Measurements from ENCODE around the gene ZNF710. TPM values are rescaled to one million over a fixed set of nuclear protein-coding genes. Genes with fewer than 3 reads are reported as not detected.

ZNF710 gene
- total and polyA plus RNA-seq, 2 of the 8 experiments (the other 6 are each of a cell fraction or from before 2014, with no cell fraction given): 10.5 to 24.0 TPM

GRCh38 chr15:90086868-90087268 lies 85.7 kb downstream of the ZNF710 start:
- H4K8ac ChIP-seq (ENCODE audit: extremely low read depth, insufficient read depth, low read length): no peak overlapping the region
- H3K56ac ChIP-seq (replicated peaks; ENCODE audit: insufficient read length, low read depth, low read length): no peak overlapping the region
- no peak overlapping the region for H2BK20ac ChIP-seq (ENCODE audit: low read length)
- DNase-seq (ENCODE audit: low read depth in 1 of 2, low spot score in 2 of 2) (peak in 1 of 2 experiments; percentile 75), FAIRE-seq (no peak)
- no peak overlapping the region for H3K14ac ChIP-seq (ENCODE audit: insufficient read length)
- H2BK15ac ChIP-seq (ENCODE audit: low read length): no peak overlapping the region
- no peaks in the 10 kb centered on the region for H3K79me2 ChIP-seq (ENCODE audit: control insufficient read depth in 1 of 2, insufficient read depth in 2 of 2, low read length in 2 of 2)
- no peaks in the 10 kb centered on the region for H3K9me3 ChIP-seq (ENCODE audit: insufficient read depth in 2 of 2, low read depth in 1 of 2, low read length in 1 of 2)
- H2AK5ac ChIP-seq (ENCODE audit: low read depth, low read length): no peak overlapping the region
- H4K20me1 ChIP-seq (replicated peaks in 1 of 2; ENCODE audit: control insufficient read depth in 1 of 2, insufficient read depth in 2 of 2, low read length in 2 of 2): peaks cover 0 to 6% of the 10 kb centered on the region in 2 experiments
- no peak overlapping the region for H2BK5ac ChIP-seq (ENCODE audit: low read depth, low read length)
- 71% methylated on average over 7 of the region's 7 CpGs; no CpG with 5 or more reads in 1 of the 2 experiments for WGBS, 2 experiments (ENCODE audit: extremely low coverage in 1 of 2, insufficient coverage in 1 of 2, insufficient read length in 1 of 2, insufficient replicate concordance in 2 of 2, low coverage in 1 of 2, low lambda C conversion rate in 2 of 2, missing lambda C conversion rate in 1 of 2)
- no peak overlapping the region for H3K9ac ChIP-seq (replicated peaks in 1 of 4; ENCODE audit: extremely low read depth in 1 of 4, low read depth in 3 of 4, low read length in 3 of 4)
- H4K5ac ChIP-seq (ENCODE audit: insufficient read length, low read depth, low read length): no peak overlapping the region
- no peak overlapping the region for H2BK12ac ChIP-seq (ENCODE audit: low read depth, low read length)
- H4K91ac ChIP-seq (replicated peaks; ENCODE audit: insufficient read length, low read length): no peak overlapping the region
- H3K27me3 ChIP-seq (replicated peaks in 1 of 4; ENCODE audit: control insufficient read depth in 3 of 4, extremely low read depth in 1 of 4, insufficient read depth in 3 of 4, low read length in 3 of 4): no peaks in the 10 kb centered on the region
- POLR2A ChIA-PET (ENCODE audit: partially characterized antibody): interaction anchor here (0.8 to 1.6 kb wide), 4 partner anchors 11 to 193 kb away, joined by 3 to 4 read pairs (median 4); partner anchors contain the start of gene AP3S2
- H3K4me2 ChIP-seq (ENCODE audit: insufficient read depth in 1 of 2, low read depth in 2 of 2, low read length in 2 of 2): no peak overlapping the region
- H3K23ac ChIP-seq (ENCODE audit: insufficient read length): no peak overlapping the region
- no peak overlapping the region for H3K27ac ChIP-seq (ENCODE audit: low read depth, low read length)
- no peak overlapping the region for H3K4ac ChIP-seq (replicated peaks; ENCODE audit: insufficient read length, low read depth, low read length)
- H3K18ac ChIP-seq (ENCODE audit: extremely low read depth, low read length): no peak overlapping the region
- no peak overlapping the region for H3K4me3 ChIP-seq (ENCODE audit: extremely low read depth in 1 of 4, insufficient read depth in 2 of 4, low read depth in 3 of 4, low read length in 4 of 4)
- CTCF ChIA-PET (ENCODE audit: partially characterized antibody): interaction anchor here (0.9 to 10.4 kb wide), 28 partner anchors 10 to 325 kb away, joined by 3 to 99 read pairs (median 6); partner anchors contain the start of genes AP3S2, IDH2 and ZNF710
- H3K4me1 ChIP-seq (replicated peaks in 1 of 4; ENCODE audit: control insufficient read depth in 3 of 4, insufficient read depth in 4 of 4, low read length in 3 of 4): peaks cover 0 to 5% (median 2%) of the 10 kb centered on the region in 4 experiments; a peak in 3 of 7 replicates
- no peaks in the 10 kb centered on the region for H3K79me1 ChIP-seq (ENCODE audit: low read depth, low read length)
- H3K36me3 ChIP-seq (ENCODE audit: control insufficient read depth in 2 of 4, insufficient read depth in 4 of 4, low read length in 3 of 4): peaks cover 2 to 14% (median 6%) of the 10 kb centered on the region in 4 experiments; a peak in 5 of 8 replicates
- no peak for TF ChIP-seq SRF (IDR thresholded peaks at IDR 0.05; ENCODE audit: low read depth, low read length)
- TF ChIP-seq CTCF (IDR thresholded peaks at IDR 0.05; ENCODE audit: control extremely low read depth in 1 of 3, insufficient read depth in 1 of 3, low read depth in 1 of 3, low read length in 3 of 3): peak; percentile 82 to 88 (median 84)
- TF ChIP-seq RAD21 (IDR thresholded peaks at IDR 0.05 in 1 of 2, conservative IDR thresholded peaks at IDR 0.05 in 1 of 2; ENCODE audit: low read depth in 2 of 2, low read length in 2 of 2): peak; percentile 90 to 94
- no peak for TF ChIP-seq JUN (IDR thresholded peaks at IDR 0.05; ENCODE audit: low read depth, low read length)
- H3K23me2 ChIP-seq (ENCODE audit: low read depth, low read length): no peaks in the 10 kb centered on the region
- H2BK120ac ChIP-seq (replicated peaks; ENCODE audit: low read depth, low read length): no peak overlapping the region
- no peak overlapping the region for H2AFZ ChIP-seq (ENCODE audit: low read length)

Measured in H1 (cell line).